ENCODE measurements around the gene SETD7. TPM values are rescaled to one million over a fixed set of nuclear protein-coding genes. Genes with fewer than 3 reads are reported as not detected.

Gene SETD7
- total and polyA plus RNA-seq, 2 of the 4 experiments (the other 2 are of a cell fraction) = 17.0 to 46.6 TPM

GRCh38 chr4:139559687-139560086 lies 3.7 kb upstream of the SETD7 start:
- no peak overlapping the region for H2AK5ac ChIP-seq (ENCODE audit: low read depth, low read length)
- no TSS peak for BruUV-seq (replicated peaks)
- H3K9ac ChIP-seq (ENCODE audit: low read depth, low read length) = no peak overlapping the region
- no peak overlapping the region for H3K4me2 ChIP-seq (ENCODE audit: low read depth, low read length)
- H3K9me1 ChIP-seq (ENCODE audit: insufficient read depth, low read length) = peaks cover 2% of the 10 kb centered on the region; the same call in 1 of the 2 replicates
- H2BK5ac ChIP-seq (ENCODE audit: low read depth, low read length, poor library complexity, severe bottlenecking) = no peak overlapping the region
- H3K79me1 ChIP-seq (ENCODE audit: low read depth in 1 of 2, low read length in 2 of 2) = no peaks in the 10 kb centered on the region; a peak in 1 of 4 replicates
- peaks cover 4% of the 10 kb centered on the region; the same call in 1 of the 2 replicates for H4K20me1 ChIP-seq (ENCODE audit: insufficient read depth, low read length)
- peaks cover 20% of the 10 kb centered on the region for H3K27me3 ChIP-seq (ENCODE audit: control insufficient read depth, insufficient read depth, low read length)
- H4K8ac ChIP-seq (ENCODE audit: low read depth in 2 of 2, low read length in 2 of 2) = no peak overlapping the region
- no peak overlapping the region for H2AK9ac ChIP-seq (replicated peaks; ENCODE audit: low read depth, low read length, poor library complexity)
- H4K91ac ChIP-seq (ENCODE audit: insufficient read depth, low read depth, low read length) = no peak overlapping the region
- no peak overlapping the region for H3K18ac ChIP-seq (ENCODE audit: low read depth, low read length)
- no peak overlapping the region for H2BK20ac ChIP-seq (ENCODE audit: low read depth, low read length)
- H2AFZ ChIP-seq (replicated peaks; ENCODE audit: low read length, poor library complexity) = no peak overlapping the region
- peaks cover 2% of the 10 kb centered on the region for H3K4me1 ChIP-seq (ENCODE audit: control insufficient read depth, insufficient read depth, low read length)
- H3K14ac ChIP-seq (replicated peaks; ENCODE audit: low read depth, low read length) = no peak overlapping the region
- no peak overlapping the region for H3K4ac ChIP-seq (ENCODE audit: low read depth, low read length)
- H3K36me3 ChIP-seq (ENCODE audit: control insufficient read depth, insufficient read depth, low read length) = no peaks in the 10 kb centered on the region
- intact Hi-C loops (cut with micrococcal nuclease) (loop anchor here (10.0 kb wide), 1 partner anchor 355 kb away; no protein-coding TSS in a partner anchor), in situ Hi-C loops (cut with MboI; ENCODE audit: low sequenced_read_pairs) (no loop called here), dilution Hi-C loops (cut with HindIII; ENCODE audit: low sequenced_read_pairs, unreplicated experiment) (no loop called here)
- no peak for TF ChIP-seq MAZ (IDR thresholded peaks at IDR 0.05; ENCODE audit: borderline replicate concordance, low read depth, low read length)
- no peak for TF ChIP-seq USF2 (IDR thresholded peaks at IDR 0.05; ENCODE audit: low read depth, low read length)
- TF ChIP-seq RCOR1 (IDR thresholded peaks at IDR 0.05; ENCODE audit: insufficient replicate concordance, low read length) = no peak
- H2BK15ac ChIP-seq (ENCODE audit: low read depth, low read length) = no peak overlapping the region
- no peak for ATAC-seq (ENCODE audit: low read depth)
- no peak overlapping the region for H3K23ac ChIP-seq (ENCODE audit: low read depth, low read length)
- no peak for DNase-seq
- H3K9me3 ChIP-seq (ENCODE audit: control insufficient read depth, insufficient read depth, low read length) = no peaks in the 10 kb centered on the region
- WGBS, 2 experiments (ENCODE audit: extremely low coverage in 2 of 2, insufficient read length in 1 of 2) = 70% methylated on average over 2 of the region's 6 CpGs; no CpG with 5 or more reads in 1 of the 2 experiments
- CTCF ChIA-PET = no interaction called here
- no peak overlapping the region for H3K56ac ChIP-seq (ENCODE audit: extremely low read depth, insufficient read depth, low read length)
- no peak overlapping the region for H3K4me3 ChIP-seq (ENCODE audit: insufficient read depth, low read depth, low read length)
- no peak overlapping the region for H2BK120ac ChIP-seq (ENCODE audit: low read depth, low read length)
- POLR2A ChIA-PET (ENCODE audit: unreplicated experiment) = no interaction called here
- H3K27ac ChIP-seq (ENCODE audit: insufficient read depth, low read length) = no peak overlapping the region
- no peak overlapping the region for H4K5ac ChIP-seq (ENCODE audit: low read depth, low read length)
